ENCODE results near the gene MED8. TPM values are rescaled to one million over a fixed set of nuclear protein-coding genes. Genes with fewer than 3 reads are reported as not detected.

MED8 gene
- total and polyA plus RNA-seq, 2 of the 13 experiments (the other 11 are each of a cell fraction or from before 2014, with no cell fraction given), result 16.9 to 77.4 TPM

DNA sequence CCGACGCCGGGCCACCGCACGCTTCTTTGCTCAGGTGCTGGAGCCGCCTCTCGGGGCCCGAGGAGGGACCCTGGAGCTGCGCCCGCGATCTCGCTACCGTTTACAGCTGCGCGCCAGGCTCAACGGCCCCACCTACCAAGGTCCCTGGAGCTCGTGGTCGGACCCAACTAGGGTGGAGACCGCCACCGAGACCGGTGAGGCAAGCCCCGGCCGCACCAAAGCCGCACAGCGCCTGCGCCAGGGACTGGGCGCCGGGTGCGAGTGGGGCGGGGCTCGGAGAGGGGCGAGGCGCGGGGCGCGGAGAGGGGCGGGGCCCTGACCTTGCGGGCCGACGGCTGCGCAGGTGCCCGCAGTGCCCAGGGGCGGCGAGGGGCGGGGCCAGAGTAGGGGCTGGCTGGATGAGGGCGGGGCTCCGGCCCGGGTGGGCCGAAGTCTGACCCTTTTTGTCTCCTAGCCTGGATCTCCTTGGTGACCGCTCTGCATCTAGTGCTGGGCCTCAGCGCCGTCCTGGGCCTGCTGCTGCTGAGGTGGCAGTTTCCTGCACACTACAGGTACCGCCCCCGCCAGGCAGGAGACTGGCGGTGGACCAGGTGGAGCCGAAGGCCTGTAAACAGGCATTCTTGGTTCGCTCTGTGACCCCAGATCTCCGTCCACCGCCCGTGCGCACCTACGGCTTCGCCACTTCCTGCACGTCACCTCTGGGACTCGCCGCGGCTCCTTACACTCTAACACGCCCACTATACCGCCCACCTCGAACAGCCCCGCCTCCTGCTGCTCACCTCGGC lies 40.6 kb downstream of the MED8 start (continued):
- TF ChIP-seq NAIF1 (CRISPR knock-in tag; IDR thresholded peaks at IDR 0.05; ENCODE audit: borderline replicate concordance) (0 out of 2 replicates have a peak, but pooled peaks have one; percentile 74), ELF4 (CRISPR knock-in tag; IDR thresholded peaks at IDR 0.05; ENCODE audit: borderline replicate concordance) (no peak), REXO4 (CRISPR knock-in tag; IDR thresholded peaks at IDR 0.05; ENCODE audit: borderline replicate concordance) (no peak; the same call in 1 of the 2 replicates), JUN (CRISPR knock-in tag; IDR thresholded peaks at IDR 0.05) (no peak), ERF (CRISPR knock-in tag; IDR thresholded peaks at IDR 0.05) (peak; percentile 57), DR1 (CRISPR knock-in tag; IDR thresholded peaks at IDR 0.05) (peak; percentile 42; the same call in 1 of the 2 replicates), KDM5B (CRISPR knock-in tag; IDR thresholded peaks at IDR 0.05; ENCODE audit: borderline replicate concordance) (peak; percentile 83; the same call in 1 of the 2 replicates), TRIM24 (CRISPR knock-in tag; IDR thresholded peaks at IDR 0.05) (no peak), MBNL3 (CRISPR knock-in tag; conservative IDR thresholded peaks at IDR 0.05) (no peak)
- TF ChIP-seq, protein P1, sequence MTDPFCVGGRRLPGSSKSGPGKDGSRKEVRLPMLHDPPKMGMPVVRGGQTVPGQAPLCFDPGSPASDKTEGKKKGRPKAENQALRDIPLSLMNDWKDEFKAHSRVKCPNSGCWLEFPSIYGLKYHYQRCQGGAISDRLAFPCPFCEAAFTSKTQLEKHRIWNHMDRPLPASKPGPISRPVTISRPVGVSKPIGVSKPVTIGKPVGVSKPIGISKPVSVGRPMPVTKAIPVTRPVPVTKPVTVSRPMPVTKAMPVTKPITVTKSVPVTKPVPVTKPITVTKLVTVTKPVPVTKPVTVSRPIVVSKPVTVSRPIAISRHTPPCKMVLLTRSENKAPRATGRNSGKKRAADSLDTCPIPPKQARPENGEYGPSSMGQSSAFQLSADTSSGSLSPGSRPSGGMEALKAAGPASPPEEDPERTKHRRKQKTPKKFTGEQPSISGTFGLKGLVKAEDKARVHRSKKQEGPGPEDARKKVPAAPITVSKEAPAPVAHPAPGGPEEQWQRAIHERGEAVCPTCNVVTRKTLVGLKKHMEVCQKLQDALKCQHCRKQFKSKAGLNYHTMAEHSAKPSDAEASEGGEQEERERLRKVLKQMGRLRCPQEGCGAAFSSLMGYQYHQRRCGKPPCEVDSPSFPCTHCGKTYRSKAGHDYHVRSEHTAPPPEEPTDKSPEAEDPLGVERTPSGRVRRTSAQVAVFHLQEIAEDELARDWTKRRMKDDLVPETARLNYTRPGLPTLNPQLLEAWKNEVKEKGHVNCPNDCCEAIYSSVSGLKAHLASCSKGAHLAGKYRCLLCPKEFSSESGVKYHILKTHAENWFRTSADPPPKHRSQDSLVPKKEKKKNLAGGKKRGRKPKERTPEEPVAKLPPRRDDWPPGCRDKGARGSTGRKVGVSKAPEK (CRISPR knock-in tag; IDR thresholded peaks at IDR 0.05; ENCODE audit: borderline replicate concordance), result no peak
- TF ChIP-seq, protein P2, sequence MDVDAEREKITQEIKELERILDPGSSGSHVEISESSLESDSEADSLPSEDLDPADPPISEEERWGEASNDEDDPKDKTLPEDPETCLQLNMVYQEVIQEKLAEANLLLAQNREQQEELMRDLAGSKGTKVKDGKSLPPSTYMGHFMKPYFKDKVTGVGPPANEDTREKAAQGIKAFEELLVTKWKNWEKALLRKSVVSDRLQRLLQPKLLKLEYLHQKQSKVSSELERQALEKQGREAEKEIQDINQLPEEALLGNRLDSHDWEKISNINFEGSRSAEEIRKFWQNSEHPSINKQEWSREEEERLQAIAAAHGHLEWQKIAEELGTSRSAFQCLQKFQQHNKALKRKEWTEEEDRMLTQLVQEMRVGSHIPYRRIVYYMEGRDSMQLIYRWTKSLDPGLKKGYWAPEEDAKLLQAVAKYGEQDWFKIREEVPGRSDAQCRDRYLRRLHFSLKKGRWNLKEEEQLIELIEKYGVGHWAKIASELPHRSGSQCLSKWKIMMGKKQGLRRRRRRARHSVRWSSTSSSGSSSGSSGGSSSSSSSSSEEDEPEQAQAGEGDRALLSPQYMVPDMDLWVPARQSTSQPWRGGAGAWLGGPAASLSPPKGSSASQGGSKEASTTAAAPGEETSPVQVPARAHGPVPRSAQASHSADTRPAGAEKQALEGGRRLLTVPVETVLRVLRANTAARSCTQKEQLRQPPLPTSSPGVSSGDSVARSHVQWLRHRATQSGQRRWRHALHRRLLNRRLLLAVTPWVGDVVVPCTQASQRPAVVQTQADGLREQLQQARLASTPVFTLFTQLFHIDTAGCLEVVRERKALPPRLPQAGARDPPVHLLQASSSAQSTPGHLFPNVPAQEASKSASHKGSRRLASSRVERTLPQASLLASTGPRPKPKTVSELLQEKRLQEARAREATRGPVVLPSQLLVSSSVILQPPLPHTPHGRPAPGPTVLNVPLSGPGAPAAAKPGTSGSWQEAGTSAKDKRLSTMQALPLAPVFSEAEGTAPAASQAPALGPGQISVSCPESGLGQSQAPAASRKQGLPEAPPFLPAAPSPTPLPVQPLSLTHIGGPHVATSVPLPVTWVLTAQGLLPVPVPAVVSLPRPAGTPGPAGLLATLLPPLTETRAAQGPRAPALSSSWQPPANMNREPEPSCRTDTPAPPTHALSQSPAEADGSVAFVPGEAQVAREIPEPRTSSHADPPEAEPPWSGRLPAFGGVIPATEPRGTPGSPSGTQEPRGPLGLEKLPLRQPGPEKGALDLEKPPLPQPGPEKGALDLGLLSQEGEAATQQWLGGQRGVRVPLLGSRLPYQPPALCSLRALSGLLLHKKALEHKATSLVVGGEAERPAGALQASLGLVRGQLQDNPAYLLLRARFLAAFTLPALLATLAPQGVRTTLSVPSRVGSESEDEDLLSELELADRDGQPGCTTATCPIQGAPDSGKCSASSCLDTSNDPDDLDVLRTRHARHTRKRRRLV (CRISPR knock-in tag; IDR thresholded peaks at IDR 0.05), result peak; percentile 66; the same call in 1 of the 2 replicates
- TF ChIP-seq, protein P3, sequence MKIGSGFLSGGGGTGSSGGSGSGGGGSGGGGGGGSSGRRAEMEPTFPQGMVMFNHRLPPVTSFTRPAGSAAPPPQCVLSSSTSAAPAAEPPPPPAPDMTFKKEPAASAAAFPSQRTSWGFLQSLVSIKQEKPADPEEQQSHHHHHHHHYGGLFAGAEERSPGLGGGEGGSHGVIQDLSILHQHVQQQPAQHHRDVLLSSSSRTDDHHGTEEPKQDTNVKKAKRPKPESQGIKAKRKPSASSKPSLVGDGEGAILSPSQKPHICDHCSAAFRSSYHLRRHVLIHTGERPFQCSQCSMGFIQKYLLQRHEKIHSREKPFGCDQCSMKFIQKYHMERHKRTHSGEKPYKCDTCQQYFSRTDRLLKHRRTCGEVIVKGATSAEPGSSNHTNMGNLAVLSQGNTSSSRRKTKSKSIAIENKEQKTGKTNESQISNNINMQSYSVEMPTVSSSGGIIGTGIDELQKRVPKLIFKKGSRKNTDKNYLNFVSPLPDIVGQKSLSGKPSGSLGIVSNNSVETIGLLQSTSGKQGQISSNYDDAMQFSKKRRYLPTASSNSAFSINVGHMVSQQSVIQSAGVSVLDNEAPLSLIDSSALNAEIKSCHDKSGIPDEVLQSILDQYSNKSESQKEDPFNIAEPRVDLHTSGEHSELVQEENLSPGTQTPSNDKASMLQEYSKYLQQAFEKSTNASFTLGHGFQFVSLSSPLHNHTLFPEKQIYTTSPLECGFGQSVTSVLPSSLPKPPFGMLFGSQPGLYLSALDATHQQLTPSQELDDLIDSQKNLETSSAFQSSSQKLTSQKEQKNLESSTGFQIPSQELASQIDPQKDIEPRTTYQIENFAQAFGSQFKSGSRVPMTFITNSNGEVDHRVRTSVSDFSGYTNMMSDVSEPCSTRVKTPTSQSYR (CRISPR knock-in tag; IDR thresholded peaks at IDR 0.05; ENCODE audit: borderline replicate concordance), result no peak
- TF ChIP-seq, protein P4, sequence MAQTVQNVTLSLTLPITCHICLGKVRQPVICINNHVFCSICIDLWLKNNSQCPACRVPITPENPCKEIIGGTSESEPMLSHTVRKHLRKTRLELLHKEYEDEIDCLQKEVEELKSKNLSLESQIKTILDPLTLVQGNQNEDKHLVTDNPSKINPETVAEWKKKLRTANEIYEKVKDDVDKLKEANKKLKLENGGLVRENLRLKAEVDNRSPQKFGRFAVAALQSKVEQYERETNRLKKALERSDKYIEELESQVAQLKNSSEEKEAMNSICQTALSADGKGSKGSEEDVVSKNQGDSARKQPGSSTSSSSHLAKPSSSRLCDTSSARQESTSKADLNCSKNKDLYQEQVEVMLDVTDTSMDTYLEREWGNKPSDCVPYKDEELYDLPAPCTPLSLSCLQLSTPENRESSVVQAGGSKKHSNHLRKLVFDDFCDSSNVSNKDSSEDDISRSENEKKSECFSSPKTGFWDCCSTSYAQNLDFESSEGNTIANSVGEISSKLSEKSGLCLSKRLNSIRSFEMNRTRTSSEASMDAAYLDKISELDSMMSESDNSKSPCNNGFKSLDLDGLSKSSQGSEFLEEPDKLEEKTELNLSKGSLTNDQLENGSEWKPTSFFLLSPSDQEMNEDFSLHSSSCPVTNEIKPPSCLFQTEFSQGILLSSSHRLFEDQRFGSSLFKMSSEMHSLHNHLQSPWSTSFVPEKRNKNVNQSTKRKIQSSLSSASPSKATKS (CRISPR knock-in tag; IDR thresholded peaks at IDR 0.05), result no peak

Data from HepG2 (cell line).